ENCODE results near the gene SNRK.
A peak's percentile ranks its signal among the peaks of the same experiment; 100 is the strongest.

The SNRK gene

DNA sequence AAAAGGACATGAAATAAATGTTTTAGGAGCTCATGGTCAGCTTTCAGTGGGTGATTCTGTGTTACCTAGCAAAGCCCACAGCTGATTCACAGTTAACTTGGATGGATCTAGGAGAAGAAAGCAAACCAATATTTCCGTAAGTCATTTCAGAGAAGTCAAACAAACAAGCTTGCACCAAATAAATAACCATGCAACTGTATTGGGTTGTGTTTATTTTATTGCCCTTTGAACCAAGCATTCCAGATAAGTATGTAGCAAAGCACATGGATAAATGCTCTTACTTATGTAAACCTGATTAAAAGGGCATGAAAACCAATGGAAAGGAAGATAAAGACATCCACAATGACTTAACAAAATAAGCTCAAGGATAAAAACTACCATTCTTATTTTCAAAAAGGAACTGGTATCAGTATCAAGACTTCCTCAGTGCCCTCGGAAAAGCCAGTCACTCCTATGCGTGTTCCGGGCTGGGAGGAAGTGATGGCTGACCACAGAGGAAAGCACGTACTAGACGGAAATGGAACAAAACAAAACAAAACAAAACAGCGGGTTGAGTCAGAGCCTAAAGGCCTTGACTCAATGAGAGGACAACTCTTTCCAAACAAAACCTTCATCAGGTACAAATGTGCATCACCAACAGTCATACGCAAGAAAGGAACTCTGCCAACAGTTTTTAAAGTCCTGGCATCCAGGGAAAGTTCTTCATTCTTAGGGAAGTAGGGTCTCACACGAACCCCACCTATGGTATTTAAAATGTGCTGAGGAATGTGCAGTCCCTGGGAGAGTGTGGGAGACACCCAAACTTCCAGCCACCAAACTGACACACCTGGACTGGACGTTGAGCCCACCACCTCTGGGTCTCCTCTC, 103.3 kb downstream of the SNRK start:
- TF ChIP-seq, protein P1, sequence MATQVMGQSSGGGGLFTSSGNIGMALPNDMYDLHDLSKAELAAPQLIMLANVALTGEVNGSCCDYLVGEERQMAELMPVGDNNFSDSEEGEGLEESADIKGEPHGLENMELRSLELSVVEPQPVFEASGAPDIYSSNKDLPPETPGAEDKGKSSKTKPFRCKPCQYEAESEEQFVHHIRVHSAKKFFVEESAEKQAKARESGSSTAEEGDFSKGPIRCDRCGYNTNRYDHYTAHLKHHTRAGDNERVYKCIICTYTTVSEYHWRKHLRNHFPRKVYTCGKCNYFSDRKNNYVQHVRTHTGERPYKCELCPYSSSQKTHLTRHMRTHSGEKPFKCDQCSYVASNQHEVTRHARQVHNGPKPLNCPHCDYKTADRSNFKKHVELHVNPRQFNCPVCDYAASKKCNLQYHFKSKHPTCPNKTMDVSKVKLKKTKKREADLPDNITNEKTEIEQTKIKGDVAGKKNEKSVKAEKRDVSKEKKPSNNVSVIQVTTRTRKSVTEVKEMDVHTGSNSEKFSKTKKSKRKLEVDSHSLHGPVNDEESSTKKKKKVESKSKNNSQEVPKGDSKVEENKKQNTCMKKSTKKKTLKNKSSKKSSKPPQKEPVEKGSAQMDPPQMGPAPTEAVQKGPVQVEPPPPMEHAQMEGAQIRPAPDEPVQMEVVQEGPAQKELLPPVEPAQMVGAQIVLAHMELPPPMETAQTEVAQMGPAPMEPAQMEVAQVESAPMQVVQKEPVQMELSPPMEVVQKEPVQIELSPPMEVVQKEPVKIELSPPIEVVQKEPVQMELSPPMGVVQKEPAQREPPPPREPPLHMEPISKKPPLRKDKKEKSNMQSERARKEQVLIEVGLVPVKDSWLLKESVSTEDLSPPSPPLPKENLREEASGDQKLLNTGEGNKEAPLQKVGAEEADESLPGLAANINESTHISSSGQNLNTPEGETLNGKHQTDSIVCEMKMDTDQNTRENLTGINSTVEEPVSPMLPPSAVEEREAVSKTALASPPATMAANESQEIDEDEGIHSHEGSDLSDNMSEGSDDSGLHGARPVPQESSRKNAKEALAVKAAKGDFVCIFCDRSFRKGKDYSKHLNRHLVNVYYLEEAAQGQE (IDR thresholded peaks at IDR 0.05; ENCODE audit: insufficient read depth in 1 of 2, low read depth in 2 of 2, low read length in 2 of 2) = peak in 1 of 2 experiments; percentile 43; a peak in 1 of 4 replicates
- peak; percentile 67 for TF ChIP-seq FOXP2 (optimal IDR thresholded peaks at IDR 0.05; ENCODE audit: borderline replicate concordance, extremely low read depth, extremely low read length, insufficient read depth)
- TF ChIP-seq SIN3A (IDR thresholded peaks at IDR 0.05; ENCODE audit: borderline replicate concordance, insufficient read depth, low read length) = no peak

DNA sequence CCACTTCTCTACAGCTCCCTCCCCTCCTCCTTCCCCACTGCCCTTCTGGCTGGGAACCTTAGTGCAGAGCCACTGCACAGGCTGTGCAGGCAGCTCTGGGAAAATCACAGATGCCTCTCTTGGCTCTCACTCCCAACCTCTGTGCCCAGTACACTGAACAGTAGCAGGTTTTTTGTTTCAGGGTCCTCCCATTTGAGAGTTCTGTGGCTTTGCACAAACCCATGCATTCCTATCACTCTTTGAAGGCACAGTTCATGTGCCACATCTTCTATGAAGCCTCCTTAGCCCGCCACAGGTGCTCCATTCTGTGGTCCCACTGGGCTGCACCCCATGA, 103.9 kb downstream of the SNRK start:
- no peak for TF ChIP-seq POLR2AphosphoS5 (IDR thresholded peaks at IDR 0.05; ENCODE audit: low read depth, low read length)
- no peak for TF ChIP-seq SIN3A (IDR thresholded peaks at IDR 0.05; ENCODE audit: borderline replicate concordance, insufficient read depth, low read length)
- TF ChIP-seq TAF1 (IDR thresholded peaks at IDR 0.05; ENCODE audit: borderline replicate concordance, insufficient read depth, low read length) = no peak
- TF ChIP-seq, protein P1 (IDR thresholded peaks at IDR 0.05; ENCODE audit: insufficient read depth in 1 of 2, low read depth in 2 of 2, low read length in 2 of 2) = no peak
- no peak for TF ChIP-seq FOXP2 (optimal IDR thresholded peaks at IDR 0.05; ENCODE audit: borderline replicate concordance, extremely low read depth, extremely low read length, insufficient read depth)

DNA sequence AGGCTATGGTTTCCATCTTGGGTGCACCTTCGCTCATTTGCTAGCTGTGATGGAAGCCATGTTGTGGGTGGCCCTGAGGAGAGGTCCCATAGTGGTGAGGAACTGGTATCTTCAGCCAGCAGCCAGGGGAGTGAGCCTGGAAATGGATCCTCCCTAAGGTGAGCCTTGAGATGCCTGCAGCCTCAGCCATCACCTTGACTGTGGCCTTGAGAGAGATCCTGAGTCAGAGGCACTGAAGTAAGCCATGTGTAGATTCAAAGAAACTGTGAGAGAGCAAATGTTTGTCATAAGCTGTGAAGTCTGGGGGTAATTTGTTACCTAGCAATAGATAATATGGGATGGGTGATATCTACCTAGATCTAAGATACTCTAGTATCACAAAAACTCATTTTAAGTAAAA, 105.3 kb downstream of the SNRK start:
- TF ChIP-seq FOXP2 (optimal IDR thresholded peaks at IDR 0.05; ENCODE audit: borderline replicate concordance, extremely low read depth, extremely low read length, insufficient read depth) (no peak), SIN3A (IDR thresholded peaks at IDR 0.05; ENCODE audit: borderline replicate concordance, insufficient read depth, low read length) (no peak)

DNA sequence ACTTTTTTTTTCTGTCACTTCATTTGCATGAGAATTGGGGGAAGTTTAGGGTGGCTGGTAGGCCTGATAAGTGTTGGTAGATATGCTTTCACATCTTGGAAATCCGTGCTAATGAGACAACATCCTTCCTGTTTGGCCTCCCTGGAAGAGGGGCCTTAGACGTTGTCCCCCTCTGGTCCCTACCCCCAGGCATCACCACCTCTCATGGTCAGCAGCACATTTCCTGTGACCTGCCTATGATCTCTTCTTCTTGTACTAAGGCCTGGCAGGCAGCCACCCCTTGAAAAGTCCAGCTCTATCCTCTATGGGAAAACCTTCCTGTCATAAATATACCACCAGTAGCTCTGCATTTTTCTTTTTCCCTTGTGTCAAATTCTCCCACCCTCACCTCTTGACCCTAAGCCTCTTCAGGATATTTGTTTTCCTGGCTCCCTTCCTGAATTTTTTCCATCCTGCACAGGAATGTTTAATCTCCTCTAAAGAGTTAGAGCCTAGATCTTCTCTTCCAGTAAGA, 107.8 kb downstream of the SNRK start:
- TF ChIP-seq FOXP2 (optimal IDR thresholded peaks at IDR 0.05; ENCODE audit: borderline replicate concordance, extremely low read depth, extremely low read length, insufficient read depth) (no peak), POLR2AphosphoS5 (IDR thresholded peaks at IDR 0.05; ENCODE audit: low read depth, low read length) (no peak), TAF1 (IDR thresholded peaks at IDR 0.05; ENCODE audit: borderline replicate concordance, insufficient read depth, low read length) (no peak), SIN3A (IDR thresholded peaks at IDR 0.05; ENCODE audit: borderline replicate concordance, insufficient read depth, low read length) (no peak)
- TF ChIP-seq, protein P1 (IDR thresholded peaks at IDR 0.05; ENCODE audit: insufficient read depth in 1 of 2, low read depth in 2 of 2, low read length in 2 of 2) = no peak

DNA sequence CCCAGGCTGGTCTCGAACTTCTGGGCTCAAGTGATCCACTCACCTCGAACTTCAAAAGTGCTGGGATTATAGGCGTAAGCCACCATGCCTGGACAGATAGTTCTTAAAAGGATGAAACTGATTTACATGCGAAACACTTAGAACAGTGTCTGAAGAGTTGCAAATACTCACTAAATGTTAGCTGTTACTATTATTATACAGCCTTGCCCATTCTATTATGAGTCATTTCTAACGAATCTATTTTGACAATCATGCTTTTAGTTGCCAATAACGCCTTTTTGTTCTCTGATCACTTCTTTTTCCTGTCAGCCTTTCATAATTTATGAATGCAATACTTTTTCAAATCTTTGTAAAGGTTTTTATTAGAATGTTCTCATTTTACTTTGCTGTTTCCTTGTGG, 112.7 kb downstream of the SNRK start:
- TF ChIP-seq TAF1 (IDR thresholded peaks at IDR 0.05; ENCODE audit: borderline replicate concordance, insufficient read depth, low read length) (no peak), SIN3A (IDR thresholded peaks at IDR 0.05; ENCODE audit: borderline replicate concordance, insufficient read depth, low read length) (no peak), FOXP2 (optimal IDR thresholded peaks at IDR 0.05; ENCODE audit: borderline replicate concordance, extremely low read depth, extremely low read length, insufficient read depth) (no peak), POLR2AphosphoS5 (IDR thresholded peaks at IDR 0.05; ENCODE audit: low read depth, low read length) (no peak)
- TF ChIP-seq, protein P1 (IDR thresholded peaks at IDR 0.05; ENCODE audit: insufficient read depth in 1 of 2, low read depth in 2 of 2, low read length in 2 of 2) = no peak

All from PFSK-1 (cell line).